GM03348 (cell line): ENCODE data around the gene TATDN2.

Source experiments
- DNase-seq: peaks from one replicate; pipeline ENCODE4 v3.0.0; 2012; ENCODE audit warnings: low spot score

The TATDN2 gene

GRCh38 chr3:10317311-10317960 lies 69.2 kb downstream of the TATDN2 start:
- DNase-seq: no peak

DNA sequence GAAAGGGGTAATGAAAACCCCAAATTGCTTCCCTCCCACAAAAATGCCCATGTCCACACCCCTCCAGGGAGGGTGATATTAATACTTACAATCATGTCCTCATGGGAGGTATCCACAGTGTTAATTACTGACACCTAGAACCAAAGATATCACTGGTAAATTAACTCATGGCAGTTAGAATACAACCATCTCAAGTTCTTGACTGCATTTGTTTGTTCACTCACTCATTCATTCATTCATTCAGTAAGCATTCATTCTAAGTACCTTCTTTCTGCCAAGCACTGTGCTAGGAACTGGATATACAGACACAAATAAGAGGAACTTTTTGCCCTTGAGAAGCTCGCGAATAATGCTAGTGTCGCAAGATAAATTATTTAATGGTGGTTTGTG lies 69.7 kb downstream of the TATDN2 start:
- no peak for DNase-seq

- DNase-seq: no peak
Measured at GRCh38 chr3:10319251-10319650, 71.0 kb downstream of the TATDN2 start.

DNA sequence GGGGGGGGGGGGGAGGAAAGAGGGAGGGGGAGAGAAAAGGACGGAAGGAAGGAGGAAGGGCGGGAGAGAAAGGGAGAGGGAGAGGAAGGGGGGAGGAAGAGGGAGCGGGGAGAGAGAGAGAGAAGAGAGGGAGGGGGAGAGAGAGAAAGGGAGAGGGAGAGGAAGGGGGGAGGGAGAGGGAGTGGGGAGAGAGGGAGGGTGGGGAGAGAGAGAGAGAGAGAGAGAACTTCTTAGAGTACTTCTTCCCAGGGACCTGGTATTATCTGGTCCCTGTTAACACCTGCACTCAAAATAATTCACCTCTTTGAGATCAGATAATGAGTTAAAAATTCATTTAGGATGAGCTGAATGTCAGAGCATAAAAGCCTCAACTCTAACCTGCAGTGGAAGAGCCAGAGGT lies 71.5 kb downstream of the TATDN2 start:
- no peak for DNase-seq

DNA sequence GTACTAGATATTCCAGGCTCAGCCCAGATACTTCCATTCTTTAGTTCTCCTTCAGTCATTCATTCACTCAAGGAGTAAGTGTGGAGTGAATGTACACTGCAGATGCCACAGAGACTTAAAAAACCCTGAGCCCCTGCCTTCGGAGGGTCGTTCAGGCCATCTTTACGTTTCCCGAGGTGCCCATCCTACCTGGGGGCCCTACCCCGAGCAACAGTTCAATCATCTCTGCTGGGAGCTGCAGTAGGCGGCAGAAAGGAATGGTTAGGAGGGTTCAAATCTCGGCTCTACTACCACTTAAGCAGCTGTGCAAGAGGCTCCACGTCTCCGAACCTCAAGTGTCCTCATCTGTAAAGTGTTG lies 72.0 kb downstream of the TATDN2 start:
- no peak for DNase-seq

GRCh38 chr3:10321630-10322351 lies 73.5 kb downstream of the TATDN2 start:
- DNase-seq: no peak

DNA sequence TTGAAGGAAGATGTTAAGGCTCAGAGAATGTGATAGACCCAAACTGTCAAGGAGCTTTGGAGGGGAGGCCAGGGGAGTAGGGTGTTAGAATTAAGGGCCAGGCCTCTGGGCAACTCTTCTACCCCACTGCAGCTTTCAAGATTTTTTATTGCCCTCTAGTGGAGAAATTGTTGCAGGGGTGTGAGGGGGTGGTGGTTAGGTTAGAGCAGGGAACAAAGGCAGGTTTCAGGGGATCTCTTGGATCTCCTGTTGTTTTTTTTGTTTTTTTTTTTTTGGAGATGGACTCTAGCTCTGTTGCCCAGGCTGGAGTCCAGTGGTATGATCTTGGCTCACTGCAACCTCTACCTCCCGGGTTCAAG lies 74.1 kb downstream of the TATDN2 start:
- no peak for DNase-seq

GRCh38 chr3:10327592-10327991 lies 79.3 kb downstream of the TATDN2 start:
- DNase-seq: no peak

GRCh38 chr3:10328460-10329071 lies 80.3 kb downstream of the TATDN2 start:
- no peak for DNase-seq

- no peak for DNase-seq
Measured at GRCh38 chr3:10329495-10330015, 81.3 kb downstream of the TATDN2 start.

DNA sequence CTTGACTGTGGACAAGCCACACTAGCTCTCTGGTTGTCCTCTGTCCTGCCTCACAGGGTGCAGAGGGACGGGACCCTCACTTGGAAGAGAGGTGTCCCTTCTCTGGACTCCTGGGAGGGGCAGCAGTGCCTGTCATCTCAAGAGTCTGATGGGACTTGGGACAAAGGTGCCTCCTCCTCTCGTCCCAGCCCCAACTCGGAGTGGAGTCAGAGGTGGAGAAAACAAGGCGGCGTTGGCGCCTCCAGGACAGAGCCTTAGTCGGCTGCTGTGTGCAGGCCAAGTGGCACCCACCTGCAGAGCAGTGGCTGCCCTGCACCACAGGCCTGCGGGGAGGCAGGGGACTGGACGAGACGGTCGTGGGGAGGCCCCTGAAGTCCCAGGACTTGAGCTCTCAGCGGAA lies 82.1 kb downstream of the TATDN2 start:
- DNase-seq: no peak
